Neuron (in vitro differentiated cells): Measurements from ENCODE around the gene TMEM120B.

Experiments used
- H2AFZ ChIP-seq: one replicate; pipeline ENCODE4 v1.6.1; 2013; ENCODE audit warnings: low read depth, mild to moderate bottlenecking, inconsistent platforms, low read length, moderate library complexity
- H3K27me3 ChIP-seq: one replicate; pipeline ENCODE4 v1.6.1; 2013; ENCODE audit warnings: low read length; ENCODE audit not compliant: insufficient read depth
- H3K36me3 ChIP-seq: one replicate; pipeline ENCODE4 v1.6.1; 2013; ENCODE audit warnings: low read length; ENCODE audit not compliant: insufficient read depth
- H3K4me1 ChIP-seq: one replicate; pipeline ENCODE4 v1.6.1; 2013; ENCODE audit warnings: low read length; ENCODE audit not compliant: insufficient read depth
- H3K4me3 ChIP-seq: 2 replicates; pipeline ENCODE4 v1.5.1; 2013; ENCODE audit warnings: mild to moderate bottlenecking, low read length, moderate library complexity
- H3K9me3 ChIP-seq: one replicate; pipeline ENCODE4 v1.6.1; 2013; ENCODE audit warnings: low read length

TMEM120B gene

DNA sequence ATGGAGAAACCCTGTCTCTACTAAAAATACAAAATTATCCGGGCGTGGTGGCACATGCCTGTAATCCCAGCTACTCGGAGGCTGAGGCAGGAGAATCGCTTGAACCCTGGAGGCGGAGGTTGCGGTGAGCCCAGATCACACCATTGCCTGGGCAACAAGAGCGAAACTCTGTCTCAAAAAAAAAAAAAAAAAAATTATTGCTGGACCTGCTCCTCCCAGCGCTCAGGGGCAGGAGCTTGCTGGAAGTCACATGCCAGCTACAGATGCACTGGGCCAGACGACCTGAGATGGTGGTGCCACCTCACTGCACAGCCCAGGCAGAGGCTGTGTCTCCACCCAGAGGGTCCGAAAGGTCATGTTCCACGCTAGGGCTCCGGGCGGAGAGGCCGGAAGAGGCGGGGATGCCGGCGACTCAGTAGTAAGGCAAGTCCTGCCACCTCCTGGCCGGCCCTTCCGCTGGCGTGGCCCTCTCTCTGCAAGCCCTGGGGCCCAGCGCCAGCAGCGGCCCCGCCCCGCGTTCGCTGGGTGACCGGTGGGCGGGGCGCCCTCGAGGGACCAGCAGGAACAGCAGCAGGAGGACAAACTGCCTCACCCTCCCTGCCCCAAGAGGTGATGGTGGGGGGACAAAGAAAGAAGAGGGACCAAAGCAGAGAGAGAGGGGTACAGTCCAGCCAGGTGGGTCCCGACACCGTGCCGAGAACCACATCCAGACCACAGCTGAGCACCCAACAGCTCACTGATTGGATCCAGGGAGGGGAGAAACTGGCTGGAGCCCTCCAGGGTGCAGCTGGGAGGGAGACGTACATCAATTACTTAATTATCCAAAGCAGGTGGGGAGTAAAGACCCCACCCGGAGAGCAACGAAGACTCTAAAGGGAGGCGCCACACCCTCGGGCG, 84.6 kb downstream of the TMEM120B start:
- Histone ChIP-seq H3K27me3 (no peaks in the 10 kb centered on the region), H3K36me3 (peaks cover 44% of the 10 kb centered on the region), H3K4me3 (peak overlapping the region; percentile 7), H3K4me1 (peaks cover 44% of the 10 kb centered on the region), H3K9me3 (no peaks in the 10 kb centered on the region), H2AFZ (no peak overlapping the region)

- Histone ChIP-seq H3K4me1 (peaks cover 44% of the 10 kb centered on the region), H3K36me3 (peaks cover 37% of the 10 kb centered on the region), H3K27me3 (no peaks in the 10 kb centered on the region), H3K4me3 (peak overlapping the region; percentile 88), H3K9me3 (no peaks in the 10 kb centered on the region), H2AFZ (no peak overlapping the region)
Measured at GRCh38 chr12:121797937-121798786, 85.6 kb downstream of the TMEM120B start.

GRCh38 chr12:121798787-121799155, 86.2 kb downstream of the TMEM120B start:
- H3K27me3 ChIP-seq: no peaks in the 10 kb centered on the region
- H3K4me3 ChIP-seq: peak overlapping the region; percentile 88
- H3K9me3 ChIP-seq: no peaks in the 10 kb centered on the region
- H3K4me1 ChIP-seq: peaks cover 46% of the 10 kb centered on the region
- peaks cover 37% of the 10 kb centered on the region for H3K36me3 ChIP-seq
- H2AFZ ChIP-seq: no peak overlapping the region

- peak overlapping the region; percentile 88 for H3K4me3 ChIP-seq
- H3K27me3 ChIP-seq: no peaks in the 10 kb centered on the region
- H3K9me3 ChIP-seq: no peaks in the 10 kb centered on the region
- peaks cover 46% of the 10 kb centered on the region for H3K4me1 ChIP-seq
- no peak overlapping the region for H2AFZ ChIP-seq
- H3K36me3 ChIP-seq: peaks cover 36% of the 10 kb centered on the region
Measured at GRCh38 chr12:121799156-121799841, 86.7 kb downstream of the TMEM120B start.

DNA sequence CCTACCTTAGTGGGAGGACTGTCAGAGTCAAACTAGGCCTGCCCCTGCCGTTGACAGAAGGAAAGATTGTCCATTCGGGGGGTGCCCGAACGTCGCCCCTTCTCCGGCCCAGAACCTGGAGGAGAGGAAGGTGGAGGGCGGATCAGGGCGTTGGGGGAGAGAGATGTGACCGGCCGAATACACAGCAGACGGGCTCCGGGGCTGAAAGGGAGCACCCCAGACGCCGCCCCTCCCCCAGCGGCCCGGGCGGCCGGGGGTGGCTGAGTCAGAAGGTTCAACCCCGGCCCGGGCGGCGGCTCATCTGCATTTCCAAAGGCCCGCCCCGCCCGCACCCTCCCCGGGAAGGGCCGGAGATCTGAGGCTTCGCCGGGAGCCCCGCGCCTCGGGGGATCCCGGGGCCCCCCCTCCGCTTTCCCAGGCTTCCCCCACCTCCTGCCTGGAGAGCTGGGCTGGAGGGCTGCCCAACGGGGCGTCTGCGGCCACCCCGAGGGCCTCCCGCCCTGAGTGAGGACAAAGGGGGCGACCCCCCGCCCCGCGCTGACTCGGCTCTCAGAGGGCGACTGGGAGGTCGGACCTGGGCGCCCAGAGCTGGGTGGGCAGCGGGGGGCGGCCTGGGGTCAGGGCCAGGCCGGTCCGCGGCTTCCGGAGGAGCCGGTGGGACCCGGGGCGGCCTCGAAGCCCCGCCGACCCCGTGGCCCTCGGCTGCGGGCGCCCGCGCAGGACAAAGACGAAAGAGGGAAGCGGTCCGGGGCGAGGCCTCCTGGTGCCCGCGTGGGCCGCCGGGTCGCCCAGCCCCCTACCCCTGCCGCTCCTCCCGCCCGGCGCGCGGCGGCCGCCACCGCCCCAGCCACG, 87.5 kb downstream of the TMEM120B start:
- peak overlapping the region; percentile 88 for H3K4me3 ChIP-seq
- H3K27me3 ChIP-seq: no peaks in the 10 kb centered on the region
- H2AFZ ChIP-seq: no peak overlapping the region
- peaks cover 46% of the 10 kb centered on the region for H3K4me1 ChIP-seq
- peaks cover 33% of the 10 kb centered on the region for H3K36me3 ChIP-seq
- H3K9me3 ChIP-seq: no peaks in the 10 kb centered on the region

- H3K27me3 ChIP-seq: no peaks in the 10 kb centered on the region
- H3K4me3 ChIP-seq: peak overlapping the region; percentile 88
- peaks cover 49% of the 10 kb centered on the region for H3K4me1 ChIP-seq
- no peaks in the 10 kb centered on the region for H3K9me3 ChIP-seq
- peaks cover 31% of the 10 kb centered on the region for H3K36me3 ChIP-seq
- no peak overlapping the region for H2AFZ ChIP-seq
Measured at GRCh38 chr12:121800694-121801594, 88.4 kb downstream of the TMEM120B start.

GRCh38 chr12:121801595-121802484, 89.3 kb downstream of the TMEM120B start:
- Histone ChIP-seq H3K9me3 (no peaks in the 10 kb centered on the region), H2AFZ (no peak overlapping the region), H3K4me1 (peaks cover 53% of the 10 kb centered on the region), H3K27me3 (no peaks in the 10 kb centered on the region), H3K4me3 (peak overlapping the region; percentile 88), H3K36me3 (peaks cover 25% of the 10 kb centered on the region)

- Histone ChIP-seq H3K4me3 (peak overlapping the region; percentile 88), H3K9me3 (no peaks in the 10 kb centered on the region), H3K36me3 (peaks cover 19% of the 10 kb centered on the region), H3K27me3 (no peaks in the 10 kb centered on the region), H3K4me1 (peaks cover 51% of the 10 kb centered on the region), H2AFZ (no peak overlapping the region)
Measured at GRCh38 chr12:121802485-121802842, 89.9 kb downstream of the TMEM120B start.

GRCh38 chr12:121802843-121803698, 90.5 kb downstream of the TMEM120B start:
- Histone ChIP-seq H3K36me3 (peaks cover 16% of the 10 kb centered on the region), H3K4me3 (peak overlapping the region; percentile 88), H2AFZ (no peak overlapping the region), H3K27me3 (no peaks in the 10 kb centered on the region), H3K4me1 (peaks cover 45% of the 10 kb centered on the region), H3K9me3 (no peaks in the 10 kb centered on the region)

GRCh38 chr12:121803861-121804416, 91.4 kb downstream of the TMEM120B start, which contains the start of gene SETD1B:
Gene SETD1B (plus strand): TSS chr12:121804009. CDS start chr12:121804738, 729 bp downstream.
- peaks cover 14% of the 10 kb centered on the region for H3K36me3 ChIP-seq
- peak within 1 kb of the TSS; percentile 88 for H3K4me3 ChIP-seq
- no peak within 1 kb of the TSS for H2AFZ ChIP-seq
- H3K9me3 ChIP-seq: no peaks in the 10 kb centered on the region
- no peaks in the 10 kb centered on the region for H3K27me3 ChIP-seq
- H3K4me1 ChIP-seq: peaks cover 36% of the 10 kb centered on the region
